ENCODE data around the gene GUCA2A.
A peak's percentile ranks its signal among the peaks of the same experiment; 100 is the strongest.

GUCA2A gene

GRCh38 chr1:42163114-42163513, 1.4 kb downstream of the GUCA2A start:
- in situ Hi-C loops (cut with HindIII; ENCODE audit: low pct_ligation_motif_present, low pct_unique_long_range_greater_than_20kb, low sequenced_read_pairs): no loop called here
- no peak for DNase-seq

- in situ Hi-C loops (cut with HindIII; ENCODE audit: low pct_ligation_motif_present, low pct_unique_long_range_greater_than_20kb, low sequenced_read_pairs): no loop called here
- DNase-seq: no peak
Observed at GRCh38 chr1:42162181-42162580, 2.4 kb downstream of the GUCA2A start.

GRCh38 chr1:42158189-42158588, 6.4 kb downstream of the GUCA2A start:
- DNase-seq: no peak
- in situ Hi-C loops (cut with HindIII; ENCODE audit: low pct_ligation_motif_present, low pct_unique_long_range_greater_than_20kb, low sequenced_read_pairs): no loop called here

GRCh38 chr1:42157667-42158066, 6.9 kb downstream of the GUCA2A start:
- in situ Hi-C loops (cut with HindIII; ENCODE audit: low pct_ligation_motif_present, low pct_unique_long_range_greater_than_20kb, low sequenced_read_pairs): no loop called here
- DNase-seq: no peak

GRCh38 chr1:42155362-42155761, 9.2 kb downstream of the GUCA2A start:
- in situ Hi-C loops (cut with HindIII; ENCODE audit: low pct_ligation_motif_present, low pct_unique_long_range_greater_than_20kb, low sequenced_read_pairs): no loop called here

GRCh38 chr1:42154685-42155084, 9.9 kb downstream of the GUCA2A start:
- DNase-seq: no peak
- in situ Hi-C loops (cut with HindIII; ENCODE audit: low pct_ligation_motif_present, low pct_unique_long_range_greater_than_20kb, low sequenced_read_pairs): no loop called here

More at GRCh38 chr1:42155362-42155761, 9.2 kb downstream of the GUCA2A start:
- DNase-seq: no peak

GRCh38 chr1:42153624-42154023, 10.9 kb downstream of the GUCA2A start:
- DNase-seq: no peak
- in situ Hi-C loops (cut with HindIII; ENCODE audit: low pct_ligation_motif_present, low pct_unique_long_range_greater_than_20kb, low sequenced_read_pairs): no loop called here

GRCh38 chr1:42152907-42153600, 11.5 kb downstream of the GUCA2A start, which contains the start of gene GUCA2B:
TSS of gene GUCA2B (plus strand) at chr1:42153410. CDS start at chr1:42153451, 41 bp downstream.
- in situ Hi-C loops (cut with HindIII; ENCODE audit: low pct_ligation_motif_present, low pct_unique_long_range_greater_than_20kb, low sequenced_read_pairs): no loop called here
- no peak for DNase-seq

GRCh38 chr1:42152119-42152518, 12.4 kb downstream of the GUCA2A start:
- no peak for DNase-seq

GRCh38 chr1:42150651-42151050, 13.9 kb downstream of the GUCA2A start:
- no peak for DNase-seq
- in situ Hi-C loops (cut with HindIII; ENCODE audit: low pct_ligation_motif_present, low pct_unique_long_range_greater_than_20kb, low sequenced_read_pairs): no loop called here

More at GRCh38 chr1:42152119-42152518, 12.4 kb downstream of the GUCA2A start:
- in situ Hi-C loops (cut with HindIII; ENCODE audit: low pct_ligation_motif_present, low pct_unique_long_range_greater_than_20kb, low sequenced_read_pairs): no loop called here

GRCh38 chr1:42148166-42148565, 16.4 kb downstream of the GUCA2A start:
- in situ Hi-C loops (cut with HindIII; ENCODE audit: low pct_ligation_motif_present, low pct_unique_long_range_greater_than_20kb, low sequenced_read_pairs): no loop called here
- no peak for DNase-seq

GRCh38 chr1:42146626-42147320, 17.8 kb downstream of the GUCA2A start:
- peak; percentile 51 for DNase-seq
- in situ Hi-C loops (cut with HindIII; ENCODE audit: low pct_ligation_motif_present, low pct_unique_long_range_greater_than_20kb, low sequenced_read_pairs): no loop called here

GRCh38 chr1:42145764-42146625, 18.6 kb downstream of the GUCA2A start:
- no peak for DNase-seq

GRCh38 chr1:42145389-42145716, 19.2 kb downstream of the GUCA2A start:
- DNase-seq: no peak
- in situ Hi-C loops (cut with HindIII; ENCODE audit: low pct_ligation_motif_present, low pct_unique_long_range_greater_than_20kb, low sequenced_read_pairs): no loop called here

More at GRCh38 chr1:42145764-42146625, 18.6 kb downstream of the GUCA2A start:
- in situ Hi-C loops (cut with HindIII; ENCODE audit: low pct_ligation_motif_present, low pct_unique_long_range_greater_than_20kb, low sequenced_read_pairs): no loop called here

GRCh38 chr1:42144711-42145388, 19.7 kb downstream of the GUCA2A start:
- DNase-seq: no peak
- in situ Hi-C loops (cut with HindIII; ENCODE audit: low pct_ligation_motif_present, low pct_unique_long_range_greater_than_20kb, low sequenced_read_pairs): no loop called here

GRCh38 chr1:42143896-42144710, 20.4 kb downstream of the GUCA2A start:
- no peak for DNase-seq
- in situ Hi-C loops (cut with HindIII; ENCODE audit: low pct_ligation_motif_present, low pct_unique_long_range_greater_than_20kb, low sequenced_read_pairs): no loop called here

GRCh38 chr1:42142894-42143675, 21.5 kb downstream of the GUCA2A start:
- in situ Hi-C loops (cut with HindIII; ENCODE audit: low pct_ligation_motif_present, low pct_unique_long_range_greater_than_20kb, low sequenced_read_pairs): no loop called here

More at GRCh38 chr1:42142894-42143675, 21.5 kb downstream of the GUCA2A start:
- no peak for DNase-seq

Data from ACHN (cell line).